ENCODE measurements around the gene SNAI1. TPM values are rescaled to one million over a fixed set of nuclear protein-coding genes. Genes with fewer than 3 reads are reported as not detected.

SNAI1 gene
- total RNA-seq, 1 donor from 2014 or later, result not detected

- H3K27me3 ChIP-seq (ENCODE audit: control insufficient read depth, insufficient read depth, low read length), result peaks cover 6% of the 10 kb centered on the region
- no peak for DNase-seq (ENCODE audit: low read depth)
- H3K36me3 ChIP-seq (ENCODE audit: control insufficient read depth, insufficient read depth, low read length), result no peaks in the 10 kb centered on the region
Observed at GRCh38 chr20:49983123-49983847, 505 bp downstream of the SNAI1 start.

GRCh38 chr20:49983848-49984408 lies 1.1 kb downstream of the SNAI1 start:
- no peak overlapping the region for H3K4me3 ChIP-seq (ENCODE audit: low read depth, low read length)
- DNase-seq (ENCODE audit: low read depth), result no peak
- peaks cover 6% of the 10 kb centered on the region for H3K27me3 ChIP-seq (ENCODE audit: control insufficient read depth, insufficient read depth, low read length)
- no peak for TF ChIP-seq CTCF (IDR thresholded peaks at IDR 0.05; ENCODE audit: insufficient read depth, low read length, severe bottlenecking)
- no peaks in the 10 kb centered on the region for H3K36me3 ChIP-seq (ENCODE audit: control insufficient read depth, insufficient read depth, low read length)
- no peak for FAIRE-seq

More at GRCh38 chr20:49983123-49983847, 505 bp downstream of the SNAI1 start:
- H3K4me3 ChIP-seq (ENCODE audit: low read depth, low read length), result no peak overlapping the region
- no peak for FAIRE-seq
- TF ChIP-seq CTCF (IDR thresholded peaks at IDR 0.05; ENCODE audit: insufficient read depth, low read length, severe bottlenecking), result no peak

- no peak for FAIRE-seq
- no peak overlapping the region for H3K4me3 ChIP-seq (ENCODE audit: low read depth, low read length)
Observed at GRCh38 chr20:49984426-49985153, 1.8 kb downstream of the SNAI1 start.

GRCh38 chr20:49985157-49985556 lies 2.4 kb downstream of the SNAI1 start:
- Histone ChIP-seq H3K27me3 (ENCODE audit: control insufficient read depth, insufficient read depth, low read length) (peaks cover 6% of the 10 kb centered on the region), H3K36me3 (ENCODE audit: control insufficient read depth, insufficient read depth, low read length) (no peaks in the 10 kb centered on the region), H3K4me3 (ENCODE audit: low read depth, low read length) (no peak overlapping the region)
- TF ChIP-seq CTCF (IDR thresholded peaks at IDR 0.05; ENCODE audit: insufficient read depth, low read length, severe bottlenecking), result no peak
- FAIRE-seq (no peak), DNase-seq (ENCODE audit: low read depth) (no peak)

More at GRCh38 chr20:49984426-49985153, 1.8 kb downstream of the SNAI1 start:
- no peak for DNase-seq (ENCODE audit: low read depth)
- H3K36me3 ChIP-seq (ENCODE audit: control insufficient read depth, insufficient read depth, low read length), result no peaks in the 10 kb centered on the region
- H3K27me3 ChIP-seq (ENCODE audit: control insufficient read depth, insufficient read depth, low read length), result peaks cover 6% of the 10 kb centered on the region
- TF ChIP-seq CTCF (IDR thresholded peaks at IDR 0.05; ENCODE audit: insufficient read depth, low read length, severe bottlenecking), result no peak

- DNase-seq (ENCODE audit: low read depth) (no peak), FAIRE-seq (no peak)
- no peak overlapping the region for H3K4me3 ChIP-seq (ENCODE audit: low read depth, low read length)
- no peaks in the 10 kb centered on the region for H3K36me3 ChIP-seq (ENCODE audit: control insufficient read depth, insufficient read depth, low read length)
- TF ChIP-seq CTCF (IDR thresholded peaks at IDR 0.05; ENCODE audit: insufficient read depth, low read length, severe bottlenecking), result no peak
- H3K27me3 ChIP-seq (ENCODE audit: control insufficient read depth, insufficient read depth, low read length), result peaks cover 6% of the 10 kb centered on the region
Observed at GRCh38 chr20:49985617-49986016, 2.8 kb downstream of the SNAI1 start.
